ENCODE results near the gene WDR7.

DNA sequence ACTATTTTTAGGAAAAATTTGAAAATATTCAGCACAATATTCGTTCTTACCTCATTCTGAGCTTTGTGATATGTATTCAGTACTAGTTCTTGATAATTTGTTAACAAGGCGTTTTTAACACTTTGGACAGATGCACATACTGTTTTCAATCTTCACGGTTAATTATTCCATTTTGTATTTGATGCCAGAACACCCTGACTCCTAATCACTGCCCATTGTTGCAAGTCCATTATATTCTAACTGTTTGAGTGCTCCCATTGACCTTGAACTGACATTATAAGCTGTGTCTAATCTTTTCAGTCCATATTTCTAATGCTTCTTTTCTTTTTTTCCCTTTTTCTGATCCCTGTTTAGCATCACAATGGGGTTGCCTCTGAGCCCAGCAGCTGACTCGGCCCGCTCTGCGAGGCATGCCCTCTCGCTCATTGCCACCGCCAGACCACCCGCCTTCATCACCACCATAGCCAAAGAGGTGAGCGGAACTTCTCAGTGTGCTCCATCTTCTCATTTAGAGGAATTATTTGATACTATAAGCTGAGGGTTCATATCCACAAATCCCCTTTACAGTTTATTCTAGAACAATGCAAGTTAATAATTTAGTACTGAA lies 284.4 kb downstream of the WDR7 start:
- TF ChIP-seq, protein P1, sequence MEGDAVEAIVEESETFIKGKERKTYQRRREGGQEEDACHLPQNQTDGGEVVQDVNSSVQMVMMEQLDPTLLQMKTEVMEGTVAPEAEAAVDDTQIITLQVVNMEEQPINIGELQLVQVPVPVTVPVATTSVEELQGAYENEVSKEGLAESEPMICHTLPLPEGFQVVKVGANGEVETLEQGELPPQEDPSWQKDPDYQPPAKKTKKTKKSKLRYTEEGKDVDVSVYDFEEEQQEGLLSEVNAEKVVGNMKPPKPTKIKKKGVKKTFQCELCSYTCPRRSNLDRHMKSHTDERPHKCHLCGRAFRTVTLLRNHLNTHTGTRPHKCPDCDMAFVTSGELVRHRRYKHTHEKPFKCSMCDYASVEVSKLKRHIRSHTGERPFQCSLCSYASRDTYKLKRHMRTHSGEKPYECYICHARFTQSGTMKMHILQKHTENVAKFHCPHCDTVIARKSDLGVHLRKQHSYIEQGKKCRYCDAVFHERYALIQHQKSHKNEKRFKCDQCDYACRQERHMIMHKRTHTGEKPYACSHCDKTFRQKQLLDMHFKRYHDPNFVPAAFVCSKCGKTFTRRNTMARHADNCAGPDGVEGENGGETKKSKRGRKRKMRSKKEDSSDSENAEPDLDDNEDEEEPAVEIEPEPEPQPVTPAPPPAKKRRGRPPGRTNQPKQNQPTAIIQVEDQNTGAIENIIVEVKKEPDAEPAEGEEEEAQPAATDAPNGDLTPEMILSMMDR (IDR thresholded peaks at IDR 0.05), result no peak
- TF ChIP-seq HDAC2 (IDR thresholded peaks at IDR 0.05) (no peak), BCL3 (IDR thresholded peaks at IDR 0.05) (no peak), MYC (IDR thresholded peaks at IDR 0.05; ENCODE audit: borderline replicate concordance, low read length) (no peak), HOXA7 (CRISPR knock-in tag; IDR thresholded peaks at IDR 0.05) (no peak), RFX5 (IDR thresholded peaks at IDR 0.05) (no peak)
- TF ChIP-seq, protein P2, sequence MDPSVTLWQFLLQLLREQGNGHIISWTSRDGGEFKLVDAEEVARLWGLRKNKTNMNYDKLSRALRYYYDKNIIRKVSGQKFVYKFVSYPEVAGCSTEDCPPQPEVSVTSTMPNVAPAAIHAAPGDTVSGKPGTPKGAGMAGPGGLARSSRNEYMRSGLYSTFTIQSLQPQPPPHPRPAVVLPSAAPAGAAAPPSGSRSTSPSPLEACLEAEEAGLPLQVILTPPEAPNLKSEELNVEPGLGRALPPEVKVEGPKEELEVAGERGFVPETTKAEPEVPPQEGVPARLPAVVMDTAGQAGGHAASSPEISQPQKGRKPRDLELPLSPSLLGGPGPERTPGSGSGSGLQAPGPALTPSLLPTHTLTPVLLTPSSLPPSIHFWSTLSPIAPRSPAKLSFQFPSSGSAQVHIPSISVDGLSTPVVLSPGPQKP (IDR thresholded peaks at IDR 0.05; ENCODE audit: low read depth, low read length), result no peak

All from A549 (cell line).